Sigmoid colon (tissue), 7 donors: ENCODE measurements around the gene SORCS2. TPM values are rescaled to one million over a fixed set of nuclear protein-coding genes. Genes with fewer than 3 reads are reported as not detected.

ENCODE experiments used
- DNase-seq: peaks from one replicate; pipeline ENCODE4 v3.0.0-alpha.2; 2019
- H3K27ac ChIP-seq, 4 donors: fragments of 200-600 bp; sonication (generic); one replicate each; pipeline ENCODE4 v1.5.1; 2016 to 2019; ENCODE audit warnings: mild to moderate bottlenecking in 1 of 4
- H3K27me3 ChIP-seq, 3 donors: fragments of 200-600 bp; sonication (generic); one replicate each; pipeline ENCODE4 v1.5.1; 2019; ENCODE audit warnings: mild to moderate bottlenecking in 1 of 3
- H3K36me3 ChIP-seq, 4 donors: fragments of 200-600 bp; sonication (generic); one replicate each; pipeline ENCODE4 v1.5.1; 2016 to 2019
- H3K4me1 ChIP-seq, 4 donors: fragments of 200-600 bp; sonication (generic); one replicate each; pipeline ENCODE4 v1.5.1; 2017 to 2019
- H3K4me3 ChIP-seq, 4 donors: fragments of 200-600 bp; sonication (generic); one replicate each; pipeline ENCODE4 v1.5.1; 2017 to 2019; ENCODE audit warnings: mild to moderate bottlenecking in 2 of 4, moderate library complexity in 1 of 4
- H3K9me3 ChIP-seq, 4 donors: fragments of 200-600 bp in 3 of 4; sonication (generic) in 3 of 4; one replicate each; pipeline versions ENCODE4 v1.5.1 to v1.6.1; 2013 to 2019
- CTCF ChIP-seq, 4 experiments: fragments of 450-650 bp in 3 of 4; fragments of 200-600 bp in 1 of 4; IDR thresholded peaks; one replicate each; pipeline ENCODE4 v1.5.1; 2016 to 2019; ENCODE audit warnings: antibody characterized with exemption in 4 of 4, mild to moderate bottlenecking in 3 of 4, moderate library complexity in 2 of 4
- EP300 ChIP-seq, 4 donors: sonication (generic); formaldehyde crosslinking; IDR thresholded peaks; one replicate each; pipeline ENCODE4 v1.6.1; 2017; ENCODE audit warnings: antibody characterized with exemption in 4 of 4
- POLR2A ChIP-seq, 2 donors: fragments of 450-650 bp; IDR thresholded peaks; one replicate each; pipeline ENCODE4 v1.6.1; 2016; ENCODE audit warnings: antibody characterized with exemption in 2 of 2, mild to moderate bottlenecking in 2 of 2, moderate library complexity in 2 of 2
- POLR2AphosphoS5 ChIP-seq, 4 donors: sonication (generic); formaldehyde crosslinking; IDR thresholded peaks; one replicate each; pipeline ENCODE4 v1.6.1; 2017; ENCODE audit warnings: antibody characterized with exemption in 4 of 4
- WGBS, 2 donors: extraction: QIAGEN DNeasy Blood & Tissue Kit; methylation state at CpG; one replicate each; pipeline ENCODE4 v1.1.7; 2013; 5-methylcytosine and 5-hydroxymethylcytosine counted together
- intact Hi-C: fragments of 100-400 bp; cut with DNase I; formaldehyde crosslinking; loops from one replicate; pipeline ENCODE4 v1.15.1; 2023
- polyA plus RNA-seq, 3 donors: library from polyadenylated mRNA; stranded (reverse); fragments of 200-250 nt; gene quantifications; one replicate each; pipeline ENCODE4 v1.2.3, GENCODE V29; 2013
- total RNA-seq, 4 donors: library from RNA; depleted of rRNA; stranded (reverse); fragments of >200 nt; gene quantifications; one replicate each; pipeline ENCODE4 v1.1.0, GENCODE V29; 2016
- donor health status: healthy with polysubstance abuse.
- donor health status: Bipolar disorder and iron deficiency.
- donor health status: healthy.

The SORCS2 gene
- total and polyA plus RNA-seq, 7 donors = 1.8 to 6.4 (median 3.9) TPM; not detected in 2

DNA sequence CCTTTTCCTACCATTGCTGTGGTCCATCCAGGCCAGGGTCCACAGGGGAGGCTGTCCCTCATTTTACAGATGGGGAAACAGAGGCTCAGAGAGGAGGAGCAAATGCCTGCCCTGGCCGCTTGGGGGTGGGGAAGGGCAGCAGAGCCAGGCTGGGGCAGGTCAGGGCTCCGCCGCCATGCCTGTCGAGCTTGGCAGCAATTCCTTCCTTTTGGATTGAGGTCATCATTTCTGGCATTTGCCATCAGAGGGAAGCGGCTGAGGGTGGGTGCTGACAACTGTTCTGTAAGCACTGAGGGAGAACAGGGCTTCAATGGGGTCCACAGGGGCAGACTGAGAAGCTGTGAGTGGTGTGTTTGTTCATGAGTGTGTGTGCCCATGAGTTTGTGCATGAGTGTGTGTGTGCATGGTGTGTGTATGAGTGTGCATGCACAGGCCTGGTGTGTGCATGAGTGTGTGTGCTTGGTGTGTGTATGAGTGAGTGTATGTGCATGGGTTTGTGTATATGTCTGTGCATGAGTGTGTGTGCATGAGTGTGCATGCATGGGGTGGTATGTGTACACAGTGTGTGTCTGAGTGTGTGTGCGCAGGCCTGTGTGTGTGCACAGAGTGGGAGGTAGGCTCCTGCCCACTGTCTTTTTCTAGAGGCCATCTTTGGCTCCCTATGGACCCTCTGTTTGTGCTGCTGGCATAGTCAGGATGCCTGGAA, 115.2 kb downstream of the SORCS2 start:
- Histone ChIP-seq H3K4me3 (no peak overlapping the region), H3K4me1 (no peaks in the 10 kb centered on the region), H3K27ac (no peak overlapping the region), H3K9me3 (no peaks in the 10 kb centered on the region), H3K27me3 (no peaks in the 10 kb centered on the region), H3K36me3 (no peaks in the 10 kb centered on the region)
- intact Hi-C loops = no loop called here
- DNase-seq = no peak
- 71 to 84% methylated on average over 6 of the region's 6 CpGs for WGBS, 2 donors
- TF ChIP-seq POLR2AphosphoS5 (IDR thresholded peaks at IDR 0.05) (no peak), EP300 (IDR thresholded peaks at IDR 0.05) (no peak), CTCF (IDR thresholded peaks at IDR 0.05) (no peak), POLR2A (IDR thresholded peaks at IDR 0.05) (no peak)

GRCh38 chr4:7309181-7309580, 116.8 kb downstream of the SORCS2 start:
- H3K9me3 ChIP-seq = no peaks in the 10 kb centered on the region
- no peak overlapping the region for H3K4me3 ChIP-seq
- H3K36me3 ChIP-seq = no peaks in the 10 kb centered on the region
- no peaks in the 10 kb centered on the region for H3K4me1 ChIP-seq
- H3K27ac ChIP-seq = no peak overlapping the region
- DNase-seq = no peak
- 73 to 74% methylated on average over 13 of the region's 13 CpGs for WGBS, 2 donors
- no peak for TF ChIP-seq EP300 (IDR thresholded peaks at IDR 0.05)
- TF ChIP-seq POLR2AphosphoS5 (IDR thresholded peaks at IDR 0.05) = no peak
- TF ChIP-seq CTCF (IDR thresholded peaks at IDR 0.05) = no peak
- no peak for TF ChIP-seq POLR2A (IDR thresholded peaks at IDR 0.05)
- intact Hi-C loops = no loop called here
- no peaks in the 10 kb centered on the region for H3K27me3 ChIP-seq

DNA sequence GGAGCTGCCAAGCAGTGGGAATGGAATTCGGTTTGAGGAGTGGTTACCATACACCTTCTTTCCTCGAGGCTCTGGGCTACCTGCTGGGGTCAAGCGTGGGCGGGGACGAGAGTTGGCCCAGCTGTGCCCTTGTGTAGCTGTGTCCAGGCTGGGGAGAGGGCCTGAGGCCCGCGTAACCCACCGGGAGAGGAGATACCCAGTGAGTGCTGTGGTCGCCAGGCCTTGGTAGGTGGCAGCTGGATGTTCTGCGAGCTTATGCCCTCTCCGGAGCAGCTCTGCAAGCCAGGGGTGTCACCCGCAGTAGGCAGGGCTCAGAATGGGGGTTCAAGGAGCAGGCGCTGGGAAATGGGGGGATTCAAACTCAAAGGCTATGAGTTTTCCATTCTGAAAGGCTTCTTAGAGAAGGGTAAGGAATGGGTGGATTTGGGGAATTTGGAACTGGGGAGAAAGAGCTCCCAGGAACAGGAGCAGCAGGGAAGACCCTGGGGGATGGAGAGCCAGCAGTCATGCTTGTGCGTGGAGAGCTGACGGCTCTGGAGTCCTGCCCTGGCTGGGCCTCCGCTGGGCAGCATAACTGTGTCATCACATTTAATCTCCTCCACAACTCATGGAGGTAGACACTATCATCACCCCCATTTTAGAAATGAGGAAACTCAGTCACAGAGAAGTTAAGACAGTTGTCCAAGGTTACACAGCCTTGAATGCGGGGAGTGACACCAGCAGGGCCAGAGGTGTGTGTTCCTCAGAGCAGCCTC, 117.5 kb downstream of the SORCS2 start:
- 80 to 82% methylated on average over 17 of the region's 17 CpGs for WGBS, 2 donors
- TF ChIP-seq CTCF (IDR thresholded peaks at IDR 0.05) (no peak), POLR2AphosphoS5 (IDR thresholded peaks at IDR 0.05) (no peak), POLR2A (IDR thresholded peaks at IDR 0.05) (no peak), EP300 (IDR thresholded peaks at IDR 0.05) (no peak)
- Histone ChIP-seq H3K36me3 (no peaks in the 10 kb centered on the region), H3K9me3 (no peaks in the 10 kb centered on the region), H3K27me3 (no peaks in the 10 kb centered on the region), H3K27ac (no peak overlapping the region), H3K4me1 (no peaks in the 10 kb centered on the region), H3K4me3 (no peak overlapping the region)
- no peak for DNase-seq
- intact Hi-C loops = no loop called here

- no peak for DNase-seq
- WGBS, 2 donors = 33 to 60% methylated on average over 12 of the region's 12 CpGs
- Histone ChIP-seq H3K36me3 (no peaks in the 10 kb centered on the region), H3K4me3 (no peak overlapping the region), H3K27ac (no peak overlapping the region), H3K27me3 (no peaks in the 10 kb centered on the region), H3K9me3 (no peaks in the 10 kb centered on the region), H3K4me1 (no peaks in the 10 kb centered on the region)
- intact Hi-C loops = no loop called here
- TF ChIP-seq POLR2A (IDR thresholded peaks at IDR 0.05) = no peak
- no peak for TF ChIP-seq EP300 (IDR thresholded peaks at IDR 0.05)
- no peak for TF ChIP-seq POLR2AphosphoS5 (IDR thresholded peaks at IDR 0.05)
- TF ChIP-seq CTCF (IDR thresholded peaks at IDR 0.05) = no peak
Measured at GRCh38 chr4:7310451-7310850, 118.1 kb downstream of the SORCS2 start.
